ENCODE results near the gene PLAGL2. TPM values are rescaled to one million over a fixed set of nuclear protein-coding genes. Genes with fewer than 3 reads are reported as not detected.

PLAGL2 gene
- total RNA-seq, 1 experiment from 2014 or later: 40.4 TPM

DNA sequence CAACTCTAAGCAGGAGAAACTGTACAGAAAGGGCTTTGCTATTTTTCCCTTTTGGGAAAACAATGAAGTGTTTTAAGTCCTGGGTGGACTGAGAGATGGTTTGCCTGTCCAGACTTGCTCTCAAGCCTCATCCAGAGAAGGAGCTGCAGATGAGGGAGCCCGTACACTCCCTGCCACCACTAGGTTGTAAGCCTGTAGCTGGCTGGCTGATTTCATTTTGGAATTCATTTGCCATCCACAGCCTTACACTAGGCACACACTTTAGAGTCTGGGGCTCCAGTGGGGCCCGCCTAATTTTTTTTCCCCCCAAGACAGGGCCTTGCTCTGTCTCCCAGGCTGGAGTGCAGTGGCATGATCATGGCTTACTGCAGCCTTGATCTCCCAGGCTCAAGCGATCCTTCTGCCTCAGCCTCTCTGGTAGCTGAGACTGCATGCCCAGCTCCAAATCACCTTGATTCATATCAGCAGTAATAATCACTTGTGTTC, 28.5 kb upstream of the PLAGL2 start:
- H3K4me3 ChIP-seq (ENCODE audit: low read depth, low read length, poor library complexity, severe bottlenecking): no peak overlapping the region
- BruUV-seq (replicated peaks): no TSS peak
- H3K36me3 ChIP-seq (ENCODE audit: insufficient read depth, low read length, poor library complexity, severe bottlenecking): peaks cover 40% of the 10 kb centered on the region
- CTCF ChIA-PET: no interaction called here
- TF ChIP-seq, protein P1, sequence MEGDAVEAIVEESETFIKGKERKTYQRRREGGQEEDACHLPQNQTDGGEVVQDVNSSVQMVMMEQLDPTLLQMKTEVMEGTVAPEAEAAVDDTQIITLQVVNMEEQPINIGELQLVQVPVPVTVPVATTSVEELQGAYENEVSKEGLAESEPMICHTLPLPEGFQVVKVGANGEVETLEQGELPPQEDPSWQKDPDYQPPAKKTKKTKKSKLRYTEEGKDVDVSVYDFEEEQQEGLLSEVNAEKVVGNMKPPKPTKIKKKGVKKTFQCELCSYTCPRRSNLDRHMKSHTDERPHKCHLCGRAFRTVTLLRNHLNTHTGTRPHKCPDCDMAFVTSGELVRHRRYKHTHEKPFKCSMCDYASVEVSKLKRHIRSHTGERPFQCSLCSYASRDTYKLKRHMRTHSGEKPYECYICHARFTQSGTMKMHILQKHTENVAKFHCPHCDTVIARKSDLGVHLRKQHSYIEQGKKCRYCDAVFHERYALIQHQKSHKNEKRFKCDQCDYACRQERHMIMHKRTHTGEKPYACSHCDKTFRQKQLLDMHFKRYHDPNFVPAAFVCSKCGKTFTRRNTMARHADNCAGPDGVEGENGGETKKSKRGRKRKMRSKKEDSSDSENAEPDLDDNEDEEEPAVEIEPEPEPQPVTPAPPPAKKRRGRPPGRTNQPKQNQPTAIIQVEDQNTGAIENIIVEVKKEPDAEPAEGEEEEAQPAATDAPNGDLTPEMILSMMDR (conservative IDR thresholded peaks at IDR 0.05; ENCODE audit: low read depth, low read length): no peak
- no peak for TF ChIP-seq EZH2 (IDR thresholded peaks at IDR 0.05; ENCODE audit: borderline replicate concordance, low read depth, low read length, poor library complexity, severe bottlenecking)
- H3K4me1 ChIP-seq (ENCODE audit: insufficient read depth, low read length, poor library complexity, severe bottlenecking): peaks cover 9% of the 10 kb centered on the region
- no peak for DNase-seq (ENCODE audit: low spot score)
- no peaks in the 10 kb centered on the region for H3K9me3 ChIP-seq (ENCODE audit: low read depth, low read length, poor library complexity, severe bottlenecking)
- intact Hi-C loops (cut with micrococcal nuclease; ENCODE audit: unreplicated experiment): no loop called here
- H3K27me3 ChIP-seq (replicated peaks; ENCODE audit: insufficient read depth, low read depth, low read length, poor library complexity): no peaks in the 10 kb centered on the region
- no peak overlapping the region for H3K27ac ChIP-seq (ENCODE audit: low read depth, low read length, poor library complexity, severe bottlenecking)
- POLR2A ChIA-PET (ENCODE audit: low non-redundant PET): no interaction called here

DNA sequence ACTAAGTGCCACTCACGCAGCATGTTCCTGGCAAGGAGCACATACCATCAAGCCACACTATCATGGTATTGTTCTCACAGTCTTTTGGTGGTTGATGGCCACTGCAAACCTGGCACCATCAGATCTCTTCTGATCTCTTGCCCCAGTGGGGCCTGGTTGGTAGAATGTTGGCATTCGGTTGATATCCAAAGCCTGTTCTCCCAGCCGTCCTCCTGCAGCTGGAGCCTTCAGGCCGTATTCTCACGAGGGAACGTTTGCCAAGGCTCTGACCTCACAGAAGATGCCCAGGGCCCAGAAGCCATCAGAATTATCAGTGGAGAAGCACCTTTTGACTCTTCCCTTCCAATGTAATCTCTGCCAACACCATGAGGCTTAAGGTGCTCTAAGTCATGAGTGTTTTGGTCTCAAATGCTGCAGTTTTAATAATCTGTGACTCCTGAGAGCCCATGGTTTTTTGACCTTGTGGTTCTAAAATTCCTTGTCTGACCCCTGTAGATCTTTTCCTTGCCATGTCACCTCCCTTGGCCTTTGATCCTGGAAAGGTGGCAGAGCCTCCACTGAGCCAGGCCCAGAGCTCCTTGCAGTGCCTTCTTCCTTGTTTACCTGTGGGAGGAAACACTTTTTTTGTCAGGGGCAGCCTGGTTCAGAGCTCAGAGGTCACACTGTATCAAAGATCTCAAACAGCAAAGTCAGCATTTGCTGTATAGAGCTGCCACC, 27.9 kb upstream of the PLAGL2 start:
- Histone ChIP-seq H3K36me3 (ENCODE audit: insufficient read depth, low read length, poor library complexity, severe bottlenecking) (peaks cover 46% of the 10 kb centered on the region), H3K27ac (ENCODE audit: low read depth, low read length, poor library complexity, severe bottlenecking) (no peak overlapping the region), H3K27me3 (replicated peaks; ENCODE audit: insufficient read depth, low read depth, low read length, poor library complexity) (no peaks in the 10 kb centered on the region), H3K4me3 (ENCODE audit: low read depth, low read length, poor library complexity, severe bottlenecking) (no peak overlapping the region), H3K9me3 (ENCODE audit: low read depth, low read length, poor library complexity, severe bottlenecking) (no peaks in the 10 kb centered on the region), H3K4me1 (ENCODE audit: insufficient read depth, low read length, poor library complexity, severe bottlenecking) (peaks cover 9% of the 10 kb centered on the region)
- TF ChIP-seq EZH2 (IDR thresholded peaks at IDR 0.05; ENCODE audit: borderline replicate concordance, low read depth, low read length, poor library complexity, severe bottlenecking): no peak
- TF ChIP-seq, protein P1 (conservative IDR thresholded peaks at IDR 0.05; ENCODE audit: low read depth, low read length): no peak
- no peak for DNase-seq (ENCODE audit: low spot score)
- intact Hi-C loops (cut with micrococcal nuclease; ENCODE audit: unreplicated experiment): no loop called here
- POLR2A ChIA-PET (ENCODE audit: low non-redundant PET): no interaction called here
- CTCF ChIA-PET: no interaction called here
- BruUV-seq (replicated peaks): no TSS peak

DNA sequence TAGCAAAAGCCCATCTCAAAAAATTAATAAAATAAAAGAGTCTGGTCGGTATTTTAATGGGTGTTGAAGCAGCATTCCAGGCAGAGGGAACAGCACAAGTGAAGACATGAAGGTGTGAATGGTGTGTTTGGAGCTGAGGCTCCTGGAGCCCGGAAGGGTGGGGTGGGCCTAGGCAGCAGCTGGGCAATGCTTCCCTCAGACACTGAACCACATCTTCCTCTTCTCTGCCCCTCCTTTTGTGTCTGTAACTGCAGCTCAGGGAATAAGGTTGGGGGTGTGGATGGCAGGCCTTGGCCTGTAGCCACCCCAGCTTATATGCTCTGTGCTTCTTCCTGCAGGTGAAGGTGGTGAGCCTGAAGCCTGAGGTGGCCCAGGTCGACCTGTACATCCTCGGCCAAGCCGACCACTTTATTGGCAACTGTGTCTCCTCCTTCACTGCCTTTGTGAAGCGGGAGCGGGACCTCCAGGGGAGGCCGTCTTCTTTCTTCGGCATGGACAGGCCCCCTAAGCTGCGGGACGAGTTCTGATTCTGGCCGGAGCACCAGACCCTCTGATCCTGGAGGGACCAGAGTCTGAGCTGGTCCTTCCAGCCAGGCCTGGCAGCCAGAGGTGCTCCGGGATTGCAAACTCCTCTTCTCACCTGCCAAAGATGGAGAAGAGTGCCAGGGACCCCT, 26.7 kb upstream of the PLAGL2 start:
- ChIA-PET POLR2A (ENCODE audit: low non-redundant PET) (no interaction called here), CTCF (no interaction called here)
- no TSS peak for BruUV-seq (replicated peaks)

More for the DNA sequence above, 26.7 kb upstream of the PLAGL2 start:
- Histone ChIP-seq H3K27ac (ENCODE audit: low read depth, low read length, poor library complexity, severe bottlenecking) (no peak overlapping the region), H3K4me1 (ENCODE audit: insufficient read depth, low read length, poor library complexity, severe bottlenecking) (peaks cover 9% of the 10 kb centered on the region), H3K36me3 (ENCODE audit: insufficient read depth, low read length, poor library complexity, severe bottlenecking) (peaks cover 49% of the 10 kb centered on the region), H3K27me3 (replicated peaks; ENCODE audit: insufficient read depth, low read depth, low read length, poor library complexity) (no peaks in the 10 kb centered on the region), H3K9me3 (ENCODE audit: low read depth, low read length, poor library complexity, severe bottlenecking) (no peaks in the 10 kb centered on the region), H3K4me3 (ENCODE audit: low read depth, low read length, poor library complexity, severe bottlenecking) (no peak overlapping the region)
- intact Hi-C loops (cut with micrococcal nuclease; ENCODE audit: unreplicated experiment): no loop called here
- DNase-seq (ENCODE audit: low spot score): no peak
- no peak for TF ChIP-seq EZH2 (IDR thresholded peaks at IDR 0.05; ENCODE audit: borderline replicate concordance, low read depth, low read length, poor library complexity, severe bottlenecking)
- TF ChIP-seq, protein P1 (conservative IDR thresholded peaks at IDR 0.05; ENCODE audit: low read depth, low read length): no peak

Data from A673 (cell line).